Thymus (tissue), 11 donors: ENCODE results near the gene CAMSAP2. TPM values are rescaled to one million over a fixed set of nuclear protein-coding genes. Genes with fewer than 3 reads are reported as not detected.

ENCODE experiments used
- DNase-seq, 9 donors: peaks; one replicate each; pipeline ENCODE4 v3.0.0-alpha.2; 2013; ENCODE audit warnings: low spot score in 9 of 9, low read depth in 6 of 9, missing footprints in 1 of 9
- H3K27ac ChIP-seq, 2 donors: one replicate each; pipeline ENCODE4 v1.5.1; 2013; ENCODE audit warnings: control low read depth in 1 of 2, low read depth in 1 of 2, low read length in 1 of 2, mild to moderate bottlenecking in 1 of 2, moderate library complexity in 1 of 2
- H3K27me3 ChIP-seq, 2 donors: one replicate each; pipeline ENCODE4 v1.5.1; 2013; ENCODE audit warnings: low read length in 1 of 2; ENCODE audit not compliant: control insufficient read depth in 2 of 2, insufficient read depth in 1 of 2
- H3K36me3 ChIP-seq, 2 donors: one replicate each; pipeline ENCODE4 v1.5.1; 2013; ENCODE audit warnings: low read length in 1 of 2, mild to moderate bottlenecking in 1 of 2, moderate library complexity in 1 of 2; ENCODE audit not compliant: control insufficient read depth in 2 of 2, insufficient read depth in 2 of 2
- H3K4me1 ChIP-seq, 2 donors: one replicate each; pipeline ENCODE4 v1.5.1; 2013; ENCODE audit warnings: low read length in 2 of 2; ENCODE audit not compliant: control insufficient read depth in 2 of 2, insufficient read depth in 2 of 2
- H3K4me3 ChIP-seq, 2 donors: one replicate each; pipeline ENCODE4 v1.5.1; 2013; ENCODE audit warnings: low read length in 2 of 2, control low read depth in 1 of 2, mild to moderate bottlenecking in 1 of 2
- H3K9me3 ChIP-seq, 2 donors: one replicate each; pipeline ENCODE4 v1.5.1; 2013; ENCODE audit warnings: low read length in 1 of 2, mild to moderate bottlenecking in 1 of 2; ENCODE audit not compliant: control insufficient read depth in 2 of 2, insufficient read depth in 1 of 2
- WGBS: extraction: QIAGEN DNeasy Blood & Tissue Kit; methylation state at CpG from one replicate; pipeline ENCODE4 v1.1.7; 2013; 5-methylcytosine and 5-hydroxymethylcytosine counted together
- polyA plus RNA-seq: library from polyadenylated mRNA; stranded (reverse); fragments of 200-250 nt; gene quantifications from one replicate; pipeline ENCODE4 v1.2.3, GENCODE V29; 2013
- total RNA-seq: library from RNA; stranded (reverse); fragments of 120-200 nt; gene quantifications from one replicate; pipeline ENCODE4 v1.2.4, GENCODE V29; 2013
- donor health status: healthy.

The CAMSAP2 gene
- total and polyA plus RNA-seq, 2 donors, result 6.5 to 9.2 TPM

GRCh38 chr1:200867018-200867811 is 128.5 kb downstream of the CAMSAP2 start:
- no peak overlapping the region for H3K27ac ChIP-seq
- DNase-seq, result no peak
- WGBS, result 87% methylated on average over 11 of the region's 11 CpGs
- no peaks in the 10 kb centered on the region for H3K9me3 ChIP-seq
- H3K4me3 ChIP-seq, result no peak overlapping the region
- H3K27me3 ChIP-seq, result peaks cover 2 to 31% of the 10 kb centered on the region in 2 donors
- H3K36me3 ChIP-seq, result no peaks in the 10 kb centered on the region
- no peaks in the 10 kb centered on the region for H3K4me1 ChIP-seq

GRCh38 chr1:200869376-200869752 is 130.7 kb downstream of the CAMSAP2 start:
- peaks cover 0 to 4% of the 10 kb centered on the region in 2 donors for H3K9me3 ChIP-seq
- no peak for DNase-seq
- no peak overlapping the region for H3K4me3 ChIP-seq
- H3K27ac ChIP-seq, result no peak overlapping the region
- peaks cover 22 to 53% of the 10 kb centered on the region in 2 donors for H3K27me3 ChIP-seq
- 93% methylated on average over 5 of the region's 5 CpGs for WGBS
- no peaks in the 10 kb centered on the region for H3K36me3 ChIP-seq
- H3K4me1 ChIP-seq, result peaks cover 4 to 11% of the 10 kb centered on the region in 2 donors

- 89% methylated on average over 9 of the region's 9 CpGs for WGBS
- Histone ChIP-seq H3K4me1 (peaks cover 4 to 11% of the 10 kb centered on the region in 2 donors), H3K27ac (no peak overlapping the region), H3K9me3 (peaks cover 0 to 4% of the 10 kb centered on the region in 2 donors), H3K27me3 (peaks cover 27 to 58% of the 10 kb centered on the region in 2 donors), H3K36me3 (no peaks in the 10 kb centered on the region), H3K4me3 (no peak overlapping the region)
- DNase-seq, result no peak
These were observed 131.2 kb downstream of the CAMSAP2 start for GRCh38 chr1:200869753-200870391.

GRCh38 chr1:200872446-200873115 is 133.9 kb downstream of the CAMSAP2 start, which contains the start of gene GPR25:
Gene GPR25 (plus strand): TSS chr1:200872981. CDS start chr1:200873038, 57 bp downstream.
- H3K36me3 ChIP-seq, result no peaks in the 10 kb centered on the region
- H3K4me1 ChIP-seq, result peaks cover 4 to 16% of the 10 kb centered on the region in 2 donors
- WGBS, result 82% methylated on average over 23 of the region's 23 CpGs
- DNase-seq, result no peak
- H3K9me3 ChIP-seq, result peaks cover 0 to 4% of the 10 kb centered on the region in 2 donors
- no peak within 1 kb of the TSS for H3K27ac ChIP-seq
- H3K4me3 ChIP-seq, result peak within 1 kb of the TSS in 1 of 2 donors; percentile 19
- peaks cover 31 to 78% of the 10 kb centered on the region in 2 donors for H3K27me3 ChIP-seq

GRCh38 chr1:200873116-200873670 is 134.5 kb downstream of the CAMSAP2 start:
- peak overlapping the region in 1 of 2 donors; percentile 19 for H3K4me3 ChIP-seq
- WGBS, result 19% methylated on average over 61 of the region's 61 CpGs
- peaks cover 31 to 80% of the 10 kb centered on the region in 2 donors for H3K27me3 ChIP-seq
- H3K9me3 ChIP-seq, result peaks cover 0 to 4% of the 10 kb centered on the region in 2 donors
- no peaks in the 10 kb centered on the region for H3K36me3 ChIP-seq
- DNase-seq, result no peak
- H3K4me1 ChIP-seq, result peaks cover 4 to 22% of the 10 kb centered on the region in 2 donors
- no peak overlapping the region for H3K27ac ChIP-seq

GRCh38 chr1:200873671-200874397 is 135.1 kb downstream of the CAMSAP2 start:
- Histone ChIP-seq H3K27ac (no peak overlapping the region), H3K9me3 (peaks cover 0 to 4% of the 10 kb centered on the region in 2 donors), H3K4me1 (peaks cover 4 to 24% of the 10 kb centered on the region in 2 donors), H3K4me3 (no peak overlapping the region), H3K27me3 (peaks cover 31 to 82% of the 10 kb centered on the region in 2 donors), H3K36me3 (no peaks in the 10 kb centered on the region)
- DNase-seq, result no peak
- 11% methylated on average over 66 of the region's 66 CpGs for WGBS

GRCh38 chr1:200874694-200875093 is 136.0 kb downstream of the CAMSAP2 start:
- Histone ChIP-seq H3K27ac (no peak overlapping the region), H3K27me3 (peaks cover 31 to 78% of the 10 kb centered on the region in 2 donors), H3K4me1 (peaks cover 4 to 24% of the 10 kb centered on the region in 2 donors), H3K4me3 (no peak overlapping the region), H3K36me3 (no peaks in the 10 kb centered on the region), H3K9me3 (peaks cover 0 to 4% of the 10 kb centered on the region in 2 donors)
- 95% methylated on average over 6 of the region's 6 CpGs for WGBS
- no peak for DNase-seq

- H3K4me3 ChIP-seq, result no peak overlapping the region
- 94% methylated on average over 5 of the region's 5 CpGs for WGBS
- DNase-seq, result no peak
- H3K4me1 ChIP-seq, result peaks cover 4 to 24% of the 10 kb centered on the region in 2 donors
- no peak overlapping the region for H3K27ac ChIP-seq
- no peaks in the 10 kb centered on the region for H3K36me3 ChIP-seq
- peaks cover 0 to 4% of the 10 kb centered on the region in 2 donors for H3K9me3 ChIP-seq
- peaks cover 31 to 76% of the 10 kb centered on the region in 2 donors for H3K27me3 ChIP-seq
These were observed 136.7 kb downstream of the CAMSAP2 start for GRCh38 chr1:200875416-200875815.
